Left lung (tissue), 10 donors: ENCODE measurements around the gene MALRD1. TPM values are rescaled to one million over a fixed set of nuclear protein-coding genes. Genes with fewer than 3 reads are reported as not detected.
A peak's percentile ranks its signal among the peaks of the same experiment; 100 is the strongest.

Source experiments
- ATAC-seq: fragments of 200-7000 bp; cut with Tn5 transposase; one replicate; pipeline ENCODE4 v1.9.1; 2020; ENCODE audit warnings: moderate library complexity
- DNase-seq, 4 donors: peaks; one replicate each; pipeline ENCODE4 v3.0.0-alpha.2; 2013 to 2020
- H3K27ac ChIP-seq, 2 donors: fragments of 200-600 bp; sonication (generic) in 1 of 2; one replicate each; pipeline versions ENCODE4 v1.5.0 to v1.8.0; 2020 to 2021
- H3K27me3 ChIP-seq, 2 donors: fragments of 200-600 bp; sonication (generic) in 1 of 2; one replicate each; pipeline versions ENCODE4 v1.5.0 to v1.8.0; 2020 to 2021
- H3K36me3 ChIP-seq, 2 donors: fragments of 200-600 bp; sonication (generic) in 1 of 2; one replicate each; pipeline versions ENCODE4 v1.5.0 to v1.8.0; 2020 to 2021
- H3K4me1 ChIP-seq, 2 donors: fragments of 200-600 bp; one replicate each; pipeline ENCODE4 v1.8.0; 2021
- H3K4me3 ChIP-seq, 2 donors: fragments of 200-600 bp; sonication (generic) in 1 of 2; one replicate each; pipeline versions ENCODE4 v1.5.0 to v1.8.0; 2020 to 2021; ENCODE audit warnings: mild to moderate bottlenecking in 1 of 2
- H3K9me3 ChIP-seq, 2 donors: fragments of 200-600 bp; sonication (generic) in 1 of 2; one replicate each; pipeline versions ENCODE4 v1.5.0 to v1.8.0; 2020 to 2021
- CTCF ChIP-seq, 2 donors: fragments of 200-600 bp; sonication (generic) in 1 of 2; IDR thresholded peaks; one replicate each; pipeline versions ENCODE4 v1.5.0 to v1.8.0; 2021; ENCODE audit warnings: antibody characterized with exemption in 2 of 2
- intact Hi-C, 2 donors: fragments of 100-400 bp; cut with DNase I; formaldehyde crosslinking; loops; one replicate each; pipeline versions ENCODE4 v1.11.2 to v1.14.2; 2022
- polyA plus RNA-seq, 6 donors: library from polyadenylated mRNA; unstranded; fragments of 120-200 nt; gene quantifications; one replicate each; pipeline ENCODE4 v1.2.1, GENCODE V29; 2013; ENCODE audit not compliant: insufficient read length in 6 of 6
- total RNA-seq, 2 donors: library from RNA; stranded (reverse); fragmentation: NEBNext Ultra II Directional; extraction: Animal tissue kit (Norgen Biotek cat#: 25700); gene quantifications; one replicate each; pipeline ENCODE4 v1.2.1, GENCODE V29; 2021
- donor health status: DM: no; HTN: yes; CAD: no.
- donor health status: DM: no; HTN: no; CAD: no.

The MALRD1 gene
- total and polyA plus RNA-seq, 8 donors: 2.6 to 12.3 (median 6.9) TPM

DNA sequence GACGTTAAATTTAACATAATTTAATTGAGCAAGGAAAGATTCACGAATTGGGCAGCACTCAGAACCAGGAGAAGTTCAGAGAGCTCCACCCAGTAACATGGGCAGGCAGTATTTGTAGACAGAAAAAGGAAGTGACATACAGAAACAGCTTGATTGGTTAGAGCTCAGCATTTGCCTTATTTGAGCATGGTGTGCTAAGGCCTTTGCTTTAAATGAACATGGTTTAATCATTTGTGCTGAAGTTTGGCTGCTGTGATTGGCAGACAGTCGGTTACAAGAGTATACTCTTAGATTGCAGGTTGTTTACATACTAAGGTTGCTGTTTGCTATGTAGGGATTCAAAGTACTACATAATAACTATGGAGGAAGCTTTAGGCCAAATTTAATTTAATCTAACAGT lies 199.2 kb downstream of the MALRD1 start:
- H3K27me3 ChIP-seq: no peaks in the 10 kb centered on the region
- ATAC-seq (no peak), DNase-seq (no peak)
- H3K4me1 ChIP-seq: no peaks in the 10 kb centered on the region
- no peak overlapping the region for H3K27ac ChIP-seq
- intact Hi-C loops: no loop called here
- no peaks in the 10 kb centered on the region for H3K9me3 ChIP-seq
- TF ChIP-seq CTCF (IDR thresholded peaks at IDR 0.05): no peak
- H3K36me3 ChIP-seq: no peaks in the 10 kb centered on the region
- no peak overlapping the region for H3K4me3 ChIP-seq

- Histone ChIP-seq H3K36me3 (no peaks in the 10 kb centered on the region), H3K9me3 (no peaks in the 10 kb centered on the region), H3K4me1 (no peaks in the 10 kb centered on the region), H3K27me3 (no peaks in the 10 kb centered on the region), H3K4me3 (no peak overlapping the region), H3K27ac (no peak overlapping the region)
- intact Hi-C loops: no loop called here
- no peak for ATAC-seq
- no peak for TF ChIP-seq CTCF (IDR thresholded peaks at IDR 0.05)
- peak in 2 of 4 donors; percentile 22 to 41 for DNase-seq
These were observed 201.9 kb downstream of the MALRD1 start for GRCh38 chr10:19250546-19250945.

DNA sequence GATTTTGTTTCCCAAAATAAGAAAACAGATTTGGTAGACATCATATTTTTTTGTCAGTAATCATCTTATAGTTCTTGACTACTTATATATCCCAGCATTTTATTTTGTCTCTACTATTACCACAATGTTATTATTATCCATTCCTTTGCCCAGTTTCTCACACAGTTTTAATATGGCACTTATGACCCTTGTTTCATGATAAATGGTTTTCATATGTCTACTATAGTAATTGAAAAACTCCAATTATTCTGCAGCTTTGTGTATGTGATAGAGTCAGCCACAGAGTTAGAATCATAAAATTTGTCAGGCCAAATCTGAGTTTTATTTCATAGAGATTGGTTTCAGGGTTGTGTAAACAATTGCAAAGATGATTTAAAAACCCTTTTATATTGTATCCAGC lies 203.9 kb downstream of the MALRD1 start:
- DNase-seq (peak in 1 of 4 donors; percentile 13), ATAC-seq (no peak)
- H3K4me1 ChIP-seq: no peaks in the 10 kb centered on the region
- H3K4me3 ChIP-seq: no peak overlapping the region
- intact Hi-C loops: no loop called here
- no peaks in the 10 kb centered on the region for H3K9me3 ChIP-seq
- H3K27ac ChIP-seq: no peak overlapping the region
- H3K27me3 ChIP-seq: no peaks in the 10 kb centered on the region
- no peak for TF ChIP-seq CTCF (IDR thresholded peaks at IDR 0.05)
- H3K36me3 ChIP-seq: no peaks in the 10 kb centered on the region

DNA sequence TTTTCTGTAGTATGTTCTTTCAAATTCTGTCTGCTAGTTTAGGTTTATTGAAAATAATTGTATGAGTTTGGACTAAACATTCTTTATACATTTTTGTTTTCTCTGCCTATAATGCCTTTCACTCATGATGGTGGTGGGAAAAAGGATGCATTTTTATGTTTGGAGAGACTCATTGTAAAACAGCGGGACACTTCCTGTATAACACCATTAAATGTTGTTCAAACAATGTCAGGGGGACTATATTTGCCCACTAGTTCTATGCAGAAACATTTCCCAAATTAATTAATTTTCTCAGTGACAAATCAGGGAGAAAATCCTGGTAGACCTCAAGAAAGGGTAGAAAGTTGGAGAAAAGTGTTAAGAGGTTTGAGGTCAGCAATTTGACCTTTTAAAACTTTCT lies 207.7 kb downstream of the MALRD1 start:
- H3K27me3 ChIP-seq: no peaks in the 10 kb centered on the region
- intact Hi-C loops: no loop called here
- H3K36me3 ChIP-seq: no peaks in the 10 kb centered on the region
- no peak overlapping the region for H3K4me3 ChIP-seq
- DNase-seq (no peak), ATAC-seq (no peak)
- H3K27ac ChIP-seq: no peak overlapping the region
- no peaks in the 10 kb centered on the region for H3K9me3 ChIP-seq
- H3K4me1 ChIP-seq: no peaks in the 10 kb centered on the region
- TF ChIP-seq CTCF (IDR thresholded peaks at IDR 0.05): no peak

DNA sequence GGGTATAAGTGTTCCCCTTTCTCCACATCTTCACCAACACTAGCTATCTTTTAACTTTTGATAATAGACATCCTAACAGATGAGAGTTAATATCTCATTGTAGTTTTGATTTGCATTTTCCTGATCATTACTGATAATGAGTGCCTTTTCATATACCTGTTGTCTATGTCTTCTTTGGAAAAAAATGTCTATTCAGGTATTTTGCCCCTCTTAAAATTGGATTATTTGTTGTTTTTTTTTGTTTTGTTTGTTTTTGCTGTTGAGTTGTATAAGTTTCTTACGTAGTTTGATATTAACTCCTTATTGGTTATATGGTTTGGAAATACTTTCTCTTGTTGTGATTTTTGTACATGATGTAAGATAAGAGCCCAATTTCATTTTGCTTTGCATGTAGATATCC lies 214.7 kb downstream of the MALRD1 start:
- no peaks in the 10 kb centered on the region for H3K4me1 ChIP-seq
- DNase-seq (no peak), ATAC-seq (no peak)
- TF ChIP-seq CTCF (IDR thresholded peaks at IDR 0.05): no peak
- H3K9me3 ChIP-seq: peaks cover 0 to 2% of the 10 kb centered on the region in 2 donors
- intact Hi-C loops: no loop called here
- no peak overlapping the region for H3K4me3 ChIP-seq
- H3K36me3 ChIP-seq: no peaks in the 10 kb centered on the region
- no peaks in the 10 kb centered on the region for H3K27me3 ChIP-seq
- H3K27ac ChIP-seq: no peak overlapping the region
